NCI-H1436 treated with DMSO at 0.1 percent for 48 hours (cell line): ENCODE results near the gene C4A.
"Not testable (repeated sequence)": the region's sequence is repeated elsewhere in the genome, so short reads cannot be mapped to it uniquely, and the experiment has no call there.

ENCODE experiments used
- DNase-seq: peaks from one replicate; lab custom pipeline; 2025; lab: John Stamatoyannopoulos, UW

Gene C4A

DNA sequence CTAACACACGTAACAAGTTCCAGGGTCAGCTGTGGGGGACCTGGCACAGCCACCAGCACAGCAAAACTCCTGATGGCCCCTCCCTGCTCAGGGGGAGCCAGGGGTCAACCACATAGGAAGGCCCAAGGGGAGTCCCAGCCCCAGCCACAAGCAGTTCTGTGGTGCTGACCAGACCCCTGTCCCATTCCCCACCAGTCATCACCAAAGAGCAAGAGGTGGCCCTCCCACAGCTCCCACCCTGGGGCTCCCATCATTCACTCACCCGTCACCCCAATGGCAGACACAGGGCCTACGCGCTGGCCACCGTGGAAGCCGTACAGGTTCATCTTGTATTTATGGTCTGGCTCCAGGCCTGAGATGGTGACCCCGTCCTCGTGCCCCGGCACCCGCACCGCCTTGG, 67.9 kb downstream of the C4A start:
- DNase-seq, result not testable (repeated sequence)

- DNase-seq, result no peak
These were observed 68.7 kb downstream of the C4A start for GRCh38 chr6:32050562-32050961.
